Peyer's patch (tissue), 4 donors: ENCODE measurements around the gene PRKCA. TPM values are rescaled to one million over a fixed set of nuclear protein-coding genes. Genes with fewer than 3 reads are reported as not detected.

Experiments
- DNase-seq, 3 donors: peaks; one replicate each; pipeline ENCODE4 v3.0.0-alpha.2; 2017 to 2019
- H3K27ac ChIP-seq, 4 donors: fragments of 200-600 bp; sonication (generic); one replicate each; pipeline ENCODE4 v1.5.1; 2016 to 2019
- H3K27me3 ChIP-seq, 2 donors: fragments of 200-600 bp; sonication (generic); one replicate each; pipeline ENCODE4 v1.5.1; 2019
- H3K36me3 ChIP-seq, 3 donors: fragments of 200-600 bp; sonication (generic); one replicate each; pipeline ENCODE4 v1.5.1; 2016 to 2019
- H3K4me1 ChIP-seq, 4 donors: fragments of 200-600 bp; sonication (generic); one replicate each; pipeline ENCODE4 v1.5.1; 2016 to 2019
- H3K4me3 ChIP-seq, 4 donors: fragments of 200-600 bp; sonication (generic); 1 replicate in 3 of 4; 2 replicates in 1 of 4; pipeline ENCODE4 v1.5.1; 2016 to 2019; ENCODE audit warnings: mild to moderate bottlenecking in 1 of 4
- H3K9me3 ChIP-seq, 4 donors: fragments of 200-600 bp; sonication (generic); one replicate each; pipeline ENCODE4 v1.5.1; 2016 to 2019; ENCODE audit warnings: mild to moderate bottlenecking in 1 of 4
- CTCF ChIP-seq, 6 experiments: fragments of 450-650 bp in 4 of 6; fragments of 200-600 bp in 2 of 6; sonication (generic) in 1 of 6; IDR thresholded peaks; one replicate each; pipeline ENCODE4 v1.5.1; 2017 to 2019; ENCODE audit warnings: antibody characterized with exemption in 6 of 6, mild to moderate bottlenecking in 3 of 6, moderate library complexity in 1 of 6
- POLR2A ChIP-seq, 2 donors: fragments of 450-650 bp; IDR thresholded peaks; one replicate each; pipeline ENCODE4 v1.5.1; 2017; ENCODE audit warnings: antibody characterized with exemption in 2 of 2, mild to moderate bottlenecking in 2 of 2, moderate library complexity in 2 of 2
- total RNA-seq, 4 donors: library from RNA; depleted of rRNA; stranded (reverse); fragments of >200 nt; gene quantifications; one replicate each; pipeline ENCODE4 v1.1.0, GENCODE V29; 2016

Gene PRKCA
- total RNA-seq, 4 donors from 2014 or later, result 32.2 to 47.0 (median 43.5) TPM

- Histone ChIP-seq H3K4me3 (no peak overlapping the region), H3K27ac (no peak overlapping the region), H3K36me3 (no peaks in the 10 kb centered on the region), H3K27me3 (no peaks in the 10 kb centered on the region), H3K9me3 (no peaks in the 10 kb centered on the region), H3K4me1 (no peaks in the 10 kb centered on the region)
- no peak for DNase-seq
- TF ChIP-seq POLR2A (IDR thresholded peaks at IDR 0.05), result no peak
- no peak for TF ChIP-seq CTCF (IDR thresholded peaks at IDR 0.05)
Observed at GRCh38 chr17:66847704-66848103, 545.3 kb downstream of the PRKCA start.

- TF ChIP-seq POLR2A (IDR thresholded peaks at IDR 0.05) (no peak), CTCF (IDR thresholded peaks at IDR 0.05) (no peak)
- Histone ChIP-seq H3K9me3 (no peaks in the 10 kb centered on the region), H3K4me3 (no peak overlapping the region), H3K36me3 (no peaks in the 10 kb centered on the region), H3K4me1 (no peaks in the 10 kb centered on the region), H3K27ac (no peak overlapping the region), H3K27me3 (no peaks in the 10 kb centered on the region)
- DNase-seq, result no peak
Observed at GRCh38 chr17:66848496-66848895, 546.1 kb downstream of the PRKCA start.

- TF ChIP-seq CTCF (IDR thresholded peaks at IDR 0.05) (no peak), POLR2A (IDR thresholded peaks at IDR 0.05) (no peak)
- no peaks in the 10 kb centered on the region for H3K9me3 ChIP-seq
- H3K27me3 ChIP-seq, result no peaks in the 10 kb centered on the region
- H3K4me1 ChIP-seq, result no peaks in the 10 kb centered on the region
- no peak overlapping the region for H3K4me3 ChIP-seq
- no peak overlapping the region for H3K27ac ChIP-seq
- no peaks in the 10 kb centered on the region for H3K36me3 ChIP-seq
- no peak for DNase-seq
Observed at GRCh38 chr17:66849032-66849655, 546.7 kb downstream of the PRKCA start.

- TF ChIP-seq CTCF (IDR thresholded peaks at IDR 0.05) (no peak), POLR2A (IDR thresholded peaks at IDR 0.05) (no peak)
Observed at GRCh38 chr17:66849851-66850580, 547.6 kb downstream of the PRKCA start.

GRCh38 chr17:66850692-66851091, 548.3 kb downstream of the PRKCA start:
- no peak overlapping the region for H3K27ac ChIP-seq
- H3K36me3 ChIP-seq, result no peaks in the 10 kb centered on the region
- no peaks in the 10 kb centered on the region for H3K4me1 ChIP-seq
- no peaks in the 10 kb centered on the region for H3K27me3 ChIP-seq
- TF ChIP-seq CTCF (IDR thresholded peaks at IDR 0.05), result no peak
- TF ChIP-seq POLR2A (IDR thresholded peaks at IDR 0.05), result no peak
- H3K4me3 ChIP-seq, result no peak overlapping the region
- DNase-seq, result no peak
- H3K9me3 ChIP-seq, result no peaks in the 10 kb centered on the region

More at GRCh38 chr17:66849851-66850580, 547.6 kb downstream of the PRKCA start:
- Histone ChIP-seq H3K4me1 (no peaks in the 10 kb centered on the region), H3K27me3 (no peaks in the 10 kb centered on the region), H3K4me3 (no peak overlapping the region), H3K9me3 (no peaks in the 10 kb centered on the region), H3K27ac (no peak overlapping the region), H3K36me3 (no peaks in the 10 kb centered on the region)
- no peak for DNase-seq
